Right lobe of liver (tissue), 6 donors: Measurements from ENCODE around the gene SHMT2. TPM values are rescaled to one million over a fixed set of nuclear protein-coding genes. Genes with fewer than 3 reads are reported as not detected.

Experiments used
- ATAC-seq, 4 donors: fragments of 200-7000 bp; cut with Tn5 transposase; one replicate each; pipeline ENCODE4 v1.9.1; 2020; ENCODE audit warnings: mild to moderate bottlenecking in 4 of 4, moderate library complexity in 4 of 4
- DNase-seq, 3 donors: peaks; one replicate each; pipeline ENCODE4 v3.0.0-alpha.2; 2020
- H3K27ac ChIP-seq, 3 donors: fragments of 200-600 bp; one replicate each; pipeline ENCODE4 v1.8.0; 2022
- H3K27me3 ChIP-seq, 2 donors: fragments of 200-600 bp; one replicate each; pipeline ENCODE4 v1.8.0; 2022
- H3K36me3 ChIP-seq, 4 donors: fragments of 200-600 bp; sonication (generic) in 1 of 4; one replicate each; pipeline versions ENCODE4 v1.5.1 to v1.8.0; 2017 to 2022; ENCODE audit warnings: control low read depth in 1 of 4
- H3K4me1 ChIP-seq, 4 donors: fragments of 200-600 bp; sonication (generic) in 1 of 4; one replicate each; pipeline versions ENCODE4 v1.5.1 to v1.8.0; 2017 to 2022; ENCODE audit warnings: control low read depth in 1 of 4
- H3K4me3 ChIP-seq, 3 donors: fragments of 200-600 bp; one replicate each; pipeline ENCODE4 v1.8.0; 2022
- H3K9me3 ChIP-seq, 4 donors: fragments of 200-600 bp; sonication (generic) in 1 of 4; one replicate each; pipeline versions ENCODE4 v1.5.1 to v1.8.0; 2017 to 2022; ENCODE audit warnings: control low read depth in 1 of 4
- POLR2A ChIP-seq: fragments of 450-650 bp; IDR thresholded peaks from one replicate; pipeline ENCODE4 v1.6.1; 2017; ENCODE audit warnings: antibody characterized with exemption, mild to moderate bottlenecking
- WGBS: methylation state at CpG from one replicate; pipeline ENCODE4 v1.1.6; 2018; ENCODE audit warnings: low coverage, low lambda C conversion rate; ENCODE audit not compliant: insufficient coverage; ENCODE audit errors: missing lambda C conversion rate; 5-methylcytosine and 5-hydroxymethylcytosine counted together
- intact Hi-C, 2 donors: fragments of 100-400 bp; cut with DNase I; formaldehyde crosslinking; loops; one replicate each; pipeline versions ENCODE4 v1.11.2 to v1.14.1; 2022
- total RNA-seq, 6 experiments: library from RNA; depleted of rRNA in 2 of 6; stranded (reverse); fragments of >200 nt in 2 of 6; fragmentation: NEBNext Ultra II Directional in 3 of 6; extraction: Animal tissue kit (Norgen Biotek cat#: 25700) in 3 of 6; gene quantifications; one replicate each; pipeline versions ENCODE4 v1.1.0 to v1.2.4, GENCODE V29; 2016 to 2023
- TF ChIP-seq, protein P1 (sequence below), 4 donors: fragments of 200-600 bp in 3 of 4; fragments of 450-650 bp in 1 of 4; IDR thresholded peaks; one replicate each; pipeline versions ENCODE4 v1.5.1 to v1.8.0; 2016 to 2022; ENCODE audit warnings: antibody characterized with exemption in 4 of 4, mild to moderate bottlenecking in 2 of 4
- donor health status: DM: no; HTN: yes; CAD: no.
- donor health status: DM: no; HTN: no; CAD: no.
- donor health status: DM: no; HTN: no; CAD: no.
- donor health status: DM: no; HTN: yes; CAD: no.
- donor health status: DM: no; HTN: yes; CAD: no.

The SHMT2 gene
- total RNA-seq, 6 experiments from 2014 or later = 157 to 228 (median 194) TPM

DNA sequence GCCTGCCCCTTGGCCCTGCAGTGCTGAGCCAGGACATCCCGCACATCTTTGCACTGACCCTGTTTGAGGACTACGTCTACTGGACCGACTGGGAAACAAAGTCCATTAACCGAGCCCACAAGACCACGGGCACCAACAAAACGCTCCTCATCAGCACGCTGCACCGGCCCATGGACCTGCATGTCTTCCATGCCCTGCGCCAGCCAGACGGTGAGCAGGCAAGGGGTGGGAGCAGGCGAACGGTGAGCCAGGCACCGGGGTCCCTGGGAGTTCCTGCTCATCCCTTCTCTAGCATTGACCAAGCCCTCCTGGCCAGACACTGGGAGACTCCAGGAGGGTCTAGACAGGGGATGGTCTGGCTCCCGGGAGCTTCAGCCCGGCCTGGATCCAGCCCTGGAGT is 30.3 kb upstream of the SHMT2 start:
- intact Hi-C loops = no loop called here
- no peaks in the 10 kb centered on the region for H3K4me1 ChIP-seq
- peaks cover 5 to 99% (median 71%) of the 10 kb centered on the region in 4 donors for H3K36me3 ChIP-seq
- WGBS = 20% methylated on average over 1 of the region's 15 CpGs
- H3K4me3 ChIP-seq = no peak overlapping the region
- no peak overlapping the region for H3K27ac ChIP-seq
- H3K27me3 ChIP-seq = no peaks in the 10 kb centered on the region
- no peak for DNase-seq
- no peak for ATAC-seq
- TF ChIP-seq, protein P1, sequence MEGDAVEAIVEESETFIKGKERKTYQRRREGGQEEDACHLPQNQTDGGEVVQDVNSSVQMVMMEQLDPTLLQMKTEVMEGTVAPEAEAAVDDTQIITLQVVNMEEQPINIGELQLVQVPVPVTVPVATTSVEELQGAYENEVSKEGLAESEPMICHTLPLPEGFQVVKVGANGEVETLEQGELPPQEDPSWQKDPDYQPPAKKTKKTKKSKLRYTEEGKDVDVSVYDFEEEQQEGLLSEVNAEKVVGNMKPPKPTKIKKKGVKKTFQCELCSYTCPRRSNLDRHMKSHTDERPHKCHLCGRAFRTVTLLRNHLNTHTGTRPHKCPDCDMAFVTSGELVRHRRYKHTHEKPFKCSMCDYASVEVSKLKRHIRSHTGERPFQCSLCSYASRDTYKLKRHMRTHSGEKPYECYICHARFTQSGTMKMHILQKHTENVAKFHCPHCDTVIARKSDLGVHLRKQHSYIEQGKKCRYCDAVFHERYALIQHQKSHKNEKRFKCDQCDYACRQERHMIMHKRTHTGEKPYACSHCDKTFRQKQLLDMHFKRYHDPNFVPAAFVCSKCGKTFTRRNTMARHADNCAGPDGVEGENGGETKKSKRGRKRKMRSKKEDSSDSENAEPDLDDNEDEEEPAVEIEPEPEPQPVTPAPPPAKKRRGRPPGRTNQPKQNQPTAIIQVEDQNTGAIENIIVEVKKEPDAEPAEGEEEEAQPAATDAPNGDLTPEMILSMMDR (IDR thresholded peaks at IDR 0.05) = no peak
- no peak for TF ChIP-seq POLR2A
- H3K9me3 ChIP-seq = no peaks in the 10 kb centered on the region

DNA sequence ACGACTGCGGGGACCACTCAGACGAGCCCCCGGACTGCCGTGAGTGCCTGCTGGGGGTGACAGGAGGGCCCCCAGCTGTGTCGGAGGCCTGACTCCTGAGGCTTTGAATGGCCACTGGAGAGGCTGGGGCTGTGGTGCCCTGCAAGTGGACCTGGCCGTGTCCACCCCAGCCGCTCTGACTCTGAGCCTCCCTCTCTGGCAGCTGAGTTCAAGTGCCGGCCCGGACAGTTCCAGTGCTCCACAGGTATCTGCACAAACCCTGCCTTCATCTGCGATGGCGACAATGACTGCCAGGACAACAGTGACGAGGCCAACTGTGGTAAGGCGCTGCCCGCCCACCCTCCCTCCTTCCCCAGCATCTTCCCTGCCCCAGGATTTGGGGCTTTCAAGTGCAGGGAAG is 29.0 kb upstream of the SHMT2 start:
- no peak for DNase-seq
- no peak for ATAC-seq
- 92% methylated on average over 5 of the region's 15 CpGs for WGBS
- TF ChIP-seq, protein P1 (IDR thresholded peaks at IDR 0.05) = no peak
- no peak for TF ChIP-seq POLR2A
- no peak overlapping the region for H3K27ac ChIP-seq
- intact Hi-C loops = no loop called here
- peaks cover 3 to 99% (median 66%) of the 10 kb centered on the region in 4 donors for H3K36me3 ChIP-seq
- H3K4me3 ChIP-seq = no peak overlapping the region
- H3K9me3 ChIP-seq = no peaks in the 10 kb centered on the region
- no peaks in the 10 kb centered on the region for H3K4me1 ChIP-seq
- no peaks in the 10 kb centered on the region for H3K27me3 ChIP-seq

DNA sequence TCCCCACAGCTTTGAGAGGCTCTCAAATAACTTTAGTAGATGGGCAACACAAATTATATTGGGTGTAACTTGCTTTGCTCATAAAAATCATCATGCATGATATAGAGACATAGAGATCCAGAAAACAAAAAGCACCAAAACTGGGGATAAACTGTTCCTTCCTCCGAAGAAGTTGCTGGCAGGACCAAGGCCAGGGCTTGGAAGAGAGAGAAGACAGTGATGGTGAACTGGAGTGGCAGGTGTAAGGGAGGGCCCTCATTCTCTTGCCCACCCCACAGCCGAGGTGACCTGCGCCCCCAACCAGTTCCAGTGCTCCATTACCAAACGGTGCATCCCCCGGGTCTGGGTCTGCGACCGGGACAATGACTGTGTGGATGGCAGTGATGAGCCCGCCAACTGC is 28.3 kb upstream of the SHMT2 start:
- intact Hi-C loops = no loop called here
- TF ChIP-seq, protein P1 (IDR thresholded peaks at IDR 0.05) = no peak
- no peak for TF ChIP-seq POLR2A

DNA sequence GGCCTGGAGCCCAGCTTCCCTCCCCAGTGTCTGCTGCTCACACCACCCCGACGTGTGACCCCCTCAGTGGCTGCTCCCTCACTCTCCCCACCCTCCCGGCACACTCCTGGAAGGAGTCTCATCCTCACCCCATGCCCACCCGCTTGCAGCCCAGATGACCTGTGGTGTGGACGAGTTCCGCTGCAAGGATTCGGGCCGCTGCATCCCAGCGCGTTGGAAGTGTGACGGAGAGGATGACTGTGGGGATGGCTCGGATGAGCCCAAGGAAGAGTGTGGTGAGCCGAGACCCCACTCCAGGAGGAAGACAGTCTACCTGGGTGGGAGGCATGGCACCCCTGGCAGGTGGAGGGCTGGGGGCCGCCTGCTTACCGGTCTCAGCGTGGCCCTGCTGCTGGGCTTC is 27.9 kb upstream of the SHMT2 start:
- Histone ChIP-seq H3K9me3 (no peaks in the 10 kb centered on the region), H3K27ac (no peak overlapping the region), H3K27me3 (no peaks in the 10 kb centered on the region), H3K4me1 (no peaks in the 10 kb centered on the region), H3K36me3 (peaks cover 5 to 99% (median 66%) of the 10 kb centered on the region in 4 donors), H3K4me3 (no peak overlapping the region)
- no CpG with 5 or more reads among the region's 16 CpGs for WGBS
- TF ChIP-seq, protein P1 (IDR thresholded peaks at IDR 0.05) = no peak
- no peak for TF ChIP-seq POLR2A
- ATAC-seq (no peak), DNase-seq (no peak)
- intact Hi-C loops = no loop called here

More for the DNA sequence above, 28.3 kb upstream of the SHMT2 start:
- no CpG with 5 or more reads among the region's 8 CpGs for WGBS
- Histone ChIP-seq H3K9me3 (no peaks in the 10 kb centered on the region), H3K36me3 (peaks cover 5 to 99% (median 65%) of the 10 kb centered on the region in 4 donors), H3K27ac (no peak overlapping the region), H3K4me1 (no peaks in the 10 kb centered on the region), H3K27me3 (no peaks in the 10 kb centered on the region), H3K4me3 (no peak overlapping the region)
- no peak for DNase-seq
- ATAC-seq = no peak

DNA sequence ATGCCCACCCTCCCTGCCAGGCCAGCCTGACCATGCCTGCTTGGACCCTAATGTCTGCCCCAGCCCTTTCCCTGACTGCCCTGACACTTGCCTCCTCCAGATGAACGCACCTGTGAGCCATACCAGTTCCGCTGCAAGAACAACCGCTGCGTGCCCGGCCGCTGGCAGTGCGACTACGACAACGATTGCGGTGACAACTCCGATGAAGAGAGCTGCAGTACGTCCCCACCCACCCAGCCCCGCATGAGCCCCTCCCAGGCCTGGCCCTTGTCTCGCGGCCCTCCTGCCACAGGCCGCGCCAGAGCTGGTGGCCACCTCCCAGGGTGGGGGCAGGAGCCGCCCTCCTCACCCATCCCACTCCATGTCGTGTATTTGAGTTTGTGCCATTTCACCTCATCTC is 27.2 kb upstream of the SHMT2 start:
- intact Hi-C loops = no loop called here

More for the DNA sequence above, 27.2 kb upstream of the SHMT2 start:
- H3K36me3 ChIP-seq = peaks cover 5 to 99% (median 65%) of the 10 kb centered on the region in 4 donors
- H3K4me1 ChIP-seq = no peaks in the 10 kb centered on the region
- no peaks in the 10 kb centered on the region for H3K27me3 ChIP-seq
- WGBS = 59% methylated on average over 3 of the region's 19 CpGs
- no peak overlapping the region for H3K27ac ChIP-seq
- no peak for TF ChIP-seq POLR2A
- TF ChIP-seq, protein P1 (IDR thresholded peaks at IDR 0.05) = no peak
- ATAC-seq (no peak), DNase-seq (no peak)
- H3K4me3 ChIP-seq = no peak overlapping the region
- H3K9me3 ChIP-seq = no peaks in the 10 kb centered on the region
